Neural cell (in vitro differentiated cells): ENCODE data around the gene CYBB.

Experiments used
- EZH2 ChIP-seq: fragments of 200-600, 300-800 bp; shearing (Covaris generic), sonication (generic); IDR thresholded peaks from 2 replicates; pipeline ENCODE4 v1.6.1; 2014; ENCODE audit warnings: antibody characterized with exemption, low read length, borderline replicate concordance, mild to moderate bottlenecking; ENCODE audit not compliant: insufficient read depth, poor library complexity, severe bottlenecking
- MXI1 ChIP-seq: fragments of 450-650 bp; conservative IDR thresholded peaks from 2 replicates; pipeline ENCODE4 v1.6.1; 2014; ENCODE audit warnings: antibody characterized with exemption, mild to moderate bottlenecking; ENCODE audit not compliant: poor library complexity, severe bottlenecking
- POLR2AphosphoS5 ChIP-seq: IDR thresholded peaks from 2 replicates; pipeline ENCODE4 v1.6.1; 2012
- RAD21 ChIP-seq: fragments of 450-650 bp; conservative IDR thresholded peaks from 2 replicates; pipeline ENCODE4 v1.6.1; 2014; ENCODE audit warnings: antibody characterized with exemption, mild to moderate bottlenecking, moderate library complexity
- SMC3 ChIP-seq: fragments of 450-650 bp; conservative IDR thresholded peaks from 2 replicates; pipeline ENCODE4 v1.6.1; 2014; ENCODE audit warnings: antibody characterized with exemption, mild to moderate bottlenecking, moderate library complexity; ENCODE audit not compliant: poor library complexity
- TAF1 ChIP-seq: IDR thresholded peaks from 2 replicates; pipeline ENCODE4 v1.6.1; 2012; ENCODE audit warnings: low read depth
- TF ChIP-seq, protein P1 (sequence below): fragments of 450-650 bp; IDR thresholded peaks from 2 replicates; pipeline ENCODE4 v1.5.1; 2014; ENCODE audit warnings: antibody characterized with exemption, mild to moderate bottlenecking, moderate library complexity; ENCODE audit not compliant: poor library complexity, severe bottlenecking
- TF ChIP-seq, protein P2 (sequence below): IDR thresholded peaks from 2 replicates; pipeline ENCODE4 v1.6.1; 2012; ENCODE audit warnings: borderline replicate concordance

DNA sequence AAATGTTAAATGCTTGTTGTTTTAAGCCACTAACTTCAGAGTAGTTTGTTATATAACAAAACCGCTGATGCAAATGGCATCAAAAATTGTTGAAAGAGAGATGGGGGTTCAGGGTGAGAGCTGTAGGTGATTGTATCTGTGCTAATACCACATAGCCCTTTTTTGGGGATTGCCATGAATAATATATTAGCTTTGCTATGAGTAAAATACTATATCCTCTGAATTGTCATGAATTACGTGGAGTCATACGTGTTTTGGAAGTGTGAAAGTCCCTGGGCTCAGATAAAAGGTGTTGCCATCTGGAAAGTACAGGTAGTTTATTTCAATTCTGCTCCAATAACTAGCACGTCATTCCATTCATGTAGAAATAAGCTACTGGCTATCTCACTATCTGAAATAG is 36.9 kb downstream of the CYBB start:
- TF ChIP-seq RAD21 (no peak), SMC3 (no peak), TAF1 (no peak), POLR2AphosphoS5 (no peak), EZH2 (no peak), MXI1 (no peak)
- TF ChIP-seq, protein P1, sequence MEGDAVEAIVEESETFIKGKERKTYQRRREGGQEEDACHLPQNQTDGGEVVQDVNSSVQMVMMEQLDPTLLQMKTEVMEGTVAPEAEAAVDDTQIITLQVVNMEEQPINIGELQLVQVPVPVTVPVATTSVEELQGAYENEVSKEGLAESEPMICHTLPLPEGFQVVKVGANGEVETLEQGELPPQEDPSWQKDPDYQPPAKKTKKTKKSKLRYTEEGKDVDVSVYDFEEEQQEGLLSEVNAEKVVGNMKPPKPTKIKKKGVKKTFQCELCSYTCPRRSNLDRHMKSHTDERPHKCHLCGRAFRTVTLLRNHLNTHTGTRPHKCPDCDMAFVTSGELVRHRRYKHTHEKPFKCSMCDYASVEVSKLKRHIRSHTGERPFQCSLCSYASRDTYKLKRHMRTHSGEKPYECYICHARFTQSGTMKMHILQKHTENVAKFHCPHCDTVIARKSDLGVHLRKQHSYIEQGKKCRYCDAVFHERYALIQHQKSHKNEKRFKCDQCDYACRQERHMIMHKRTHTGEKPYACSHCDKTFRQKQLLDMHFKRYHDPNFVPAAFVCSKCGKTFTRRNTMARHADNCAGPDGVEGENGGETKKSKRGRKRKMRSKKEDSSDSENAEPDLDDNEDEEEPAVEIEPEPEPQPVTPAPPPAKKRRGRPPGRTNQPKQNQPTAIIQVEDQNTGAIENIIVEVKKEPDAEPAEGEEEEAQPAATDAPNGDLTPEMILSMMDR, result no peak
- TF ChIP-seq, protein P2, sequence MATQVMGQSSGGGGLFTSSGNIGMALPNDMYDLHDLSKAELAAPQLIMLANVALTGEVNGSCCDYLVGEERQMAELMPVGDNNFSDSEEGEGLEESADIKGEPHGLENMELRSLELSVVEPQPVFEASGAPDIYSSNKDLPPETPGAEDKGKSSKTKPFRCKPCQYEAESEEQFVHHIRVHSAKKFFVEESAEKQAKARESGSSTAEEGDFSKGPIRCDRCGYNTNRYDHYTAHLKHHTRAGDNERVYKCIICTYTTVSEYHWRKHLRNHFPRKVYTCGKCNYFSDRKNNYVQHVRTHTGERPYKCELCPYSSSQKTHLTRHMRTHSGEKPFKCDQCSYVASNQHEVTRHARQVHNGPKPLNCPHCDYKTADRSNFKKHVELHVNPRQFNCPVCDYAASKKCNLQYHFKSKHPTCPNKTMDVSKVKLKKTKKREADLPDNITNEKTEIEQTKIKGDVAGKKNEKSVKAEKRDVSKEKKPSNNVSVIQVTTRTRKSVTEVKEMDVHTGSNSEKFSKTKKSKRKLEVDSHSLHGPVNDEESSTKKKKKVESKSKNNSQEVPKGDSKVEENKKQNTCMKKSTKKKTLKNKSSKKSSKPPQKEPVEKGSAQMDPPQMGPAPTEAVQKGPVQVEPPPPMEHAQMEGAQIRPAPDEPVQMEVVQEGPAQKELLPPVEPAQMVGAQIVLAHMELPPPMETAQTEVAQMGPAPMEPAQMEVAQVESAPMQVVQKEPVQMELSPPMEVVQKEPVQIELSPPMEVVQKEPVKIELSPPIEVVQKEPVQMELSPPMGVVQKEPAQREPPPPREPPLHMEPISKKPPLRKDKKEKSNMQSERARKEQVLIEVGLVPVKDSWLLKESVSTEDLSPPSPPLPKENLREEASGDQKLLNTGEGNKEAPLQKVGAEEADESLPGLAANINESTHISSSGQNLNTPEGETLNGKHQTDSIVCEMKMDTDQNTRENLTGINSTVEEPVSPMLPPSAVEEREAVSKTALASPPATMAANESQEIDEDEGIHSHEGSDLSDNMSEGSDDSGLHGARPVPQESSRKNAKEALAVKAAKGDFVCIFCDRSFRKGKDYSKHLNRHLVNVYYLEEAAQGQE, result no peak
